ENCODE data around the gene PNPT1.

Gene PNPT1

DNA sequence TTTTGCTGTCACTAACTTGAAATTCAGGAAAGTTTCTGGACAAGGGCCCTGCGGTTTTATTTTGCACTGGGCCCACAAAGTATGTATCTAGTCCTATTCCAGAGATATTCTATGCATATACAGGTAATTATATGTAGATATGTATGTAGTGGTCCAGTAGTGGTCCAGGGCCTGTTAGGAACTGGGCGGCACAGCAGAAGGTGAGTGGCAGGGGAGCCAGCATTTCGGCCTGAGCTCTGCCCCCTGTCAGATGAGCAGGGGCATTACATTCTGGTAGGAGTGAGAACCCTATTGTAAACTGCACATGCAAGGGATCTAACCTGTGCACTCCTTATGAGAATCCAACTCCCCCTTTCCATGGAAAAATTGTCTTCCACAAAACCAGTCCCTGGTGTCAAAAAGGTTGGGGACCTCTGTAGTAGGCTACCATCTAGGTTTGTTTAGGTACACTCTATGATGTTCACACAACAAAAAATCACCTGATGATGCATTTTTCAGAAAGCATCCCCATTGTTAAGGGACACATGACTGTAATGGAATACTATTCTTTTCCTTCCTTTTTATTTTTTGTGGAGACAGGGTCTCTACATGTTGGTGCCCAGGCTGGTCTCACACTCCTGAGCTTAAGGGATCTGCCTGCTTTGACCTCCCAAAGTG, 73.4 kb downstream of the PNPT1 start:
- peak; percentile 40 to 57 for DNase-seq
- TF ChIP-seq GATA1 (IDR thresholded peaks at IDR 0.05; ENCODE audit: low read depth, low read length) (no peak), POLR2A (IDR thresholded peaks at IDR 0.05; ENCODE audit: low read length) (no peak)

DNA sequence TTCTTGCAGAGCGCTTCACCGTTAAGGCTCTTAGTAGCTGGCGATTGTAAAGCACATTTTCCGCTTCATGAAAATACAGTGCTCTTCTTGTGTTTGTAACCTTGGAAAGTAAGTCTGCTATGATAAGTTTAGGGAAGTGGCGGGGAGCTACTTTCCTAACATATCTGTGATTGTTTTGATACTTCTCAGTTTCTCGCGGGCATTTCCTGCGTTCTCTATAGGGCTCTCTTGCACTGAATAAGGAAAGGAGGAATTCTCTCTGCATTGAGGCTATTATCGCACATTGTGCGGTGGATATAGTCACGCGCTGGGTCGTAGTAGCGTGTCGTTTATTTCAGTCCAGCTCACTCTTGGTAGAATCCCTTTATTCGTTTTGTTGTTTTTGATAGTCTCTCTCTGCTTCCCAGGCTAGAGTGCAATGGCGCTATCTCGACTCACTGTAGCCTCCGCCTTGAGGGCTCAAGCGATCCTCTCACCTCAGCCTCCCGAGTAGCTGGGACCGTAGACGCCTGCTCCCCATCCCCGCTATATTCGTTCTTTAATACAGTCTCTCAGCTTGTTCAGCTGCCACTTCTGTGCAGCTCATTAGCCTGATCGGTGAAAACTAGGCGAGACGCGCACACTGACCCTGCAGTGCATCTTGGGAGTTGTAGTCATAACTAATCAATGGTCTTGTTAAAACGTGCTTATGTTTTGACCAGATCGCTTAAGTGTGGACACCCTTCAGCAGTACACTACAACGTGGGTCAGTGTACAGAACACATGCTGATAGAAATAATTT, 75.2 kb downstream of the PNPT1 start:
- no peak for TF ChIP-seq POLR2A (IDR thresholded peaks at IDR 0.05; ENCODE audit: low read length)
- no peak for TF ChIP-seq GATA1 (IDR thresholded peaks at IDR 0.05; ENCODE audit: low read depth, low read length)

DNA sequence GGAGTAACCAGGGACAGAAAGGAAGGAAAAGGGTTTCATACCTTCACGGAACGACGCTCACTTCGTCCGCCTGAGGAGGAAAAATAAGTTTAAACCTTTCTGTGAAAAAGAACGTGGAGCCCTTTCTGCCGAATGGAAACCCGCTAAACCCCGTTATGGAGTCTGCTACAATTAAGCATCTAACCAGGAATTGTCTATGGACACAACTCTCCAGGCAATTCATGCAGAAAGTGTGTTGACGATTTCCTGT, 75.7 kb downstream of the PNPT1 start:
- peak in 1 of 2 experiments; percentile 83 for DNase-seq
- peak; percentile 74 for TF ChIP-seq POLR2A (IDR thresholded peaks at IDR 0.05; ENCODE audit: low read length)
- TF ChIP-seq GATA1 (IDR thresholded peaks at IDR 0.05; ENCODE audit: low read depth, low read length): no peak

More for the DNA sequence above, 75.2 kb downstream of the PNPT1 start:
- DNase-seq: peak; percentile 80 to 81

DNA sequence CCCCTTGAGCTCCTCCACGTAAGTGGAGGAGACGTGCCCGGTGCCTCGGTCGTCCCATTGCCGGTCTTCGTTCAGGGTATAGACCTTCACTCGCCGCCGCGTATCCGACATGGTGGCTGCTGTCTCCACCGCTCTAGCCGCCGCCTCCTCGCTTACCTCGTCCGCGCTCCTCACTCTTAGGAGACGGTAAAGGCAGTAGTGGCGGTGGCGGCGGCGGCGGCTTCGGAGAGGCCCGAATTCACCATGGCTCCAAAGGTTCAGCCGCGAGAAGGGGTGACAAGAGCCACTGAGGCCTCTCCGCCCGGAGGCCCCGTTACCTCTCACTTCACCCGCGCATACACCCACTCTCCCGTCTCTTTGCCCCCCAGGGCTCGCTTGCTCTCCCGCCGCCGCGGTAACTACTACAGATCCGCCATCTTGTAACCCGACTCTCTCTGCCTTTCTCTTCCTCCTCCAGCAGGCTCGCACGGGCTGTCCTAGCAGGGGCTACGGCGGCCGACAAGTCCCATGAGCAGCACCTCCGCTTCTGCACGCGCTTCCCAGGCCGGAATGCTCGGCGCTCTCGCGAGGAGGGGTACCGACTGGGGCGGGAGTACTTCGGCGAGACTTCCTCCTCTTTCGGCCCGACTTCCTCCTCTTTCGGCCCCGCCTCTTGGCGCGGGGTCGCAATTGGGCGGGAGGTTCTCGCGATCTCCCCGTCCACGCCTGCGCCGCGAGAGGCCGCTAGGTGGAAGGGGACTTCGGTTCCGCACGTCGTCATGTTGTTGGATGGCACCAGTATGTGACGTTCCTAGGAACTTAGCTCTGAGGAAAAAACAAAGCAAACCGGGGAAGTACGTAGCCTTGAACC, 76.2 kb downstream of the PNPT1 start, which contains the start of gene PPP4R3B:
PPP4R3B (minus strand) TSS at position 448 of the 850 bp plus-strand sequence; CDS start at position 111, 337 bp downstream.
- peak; percentile 97 for TF ChIP-seq POLR2A (IDR thresholded peaks at IDR 0.05; ENCODE audit: low read length)
- no peak for TF ChIP-seq GATA1 (IDR thresholded peaks at IDR 0.05; ENCODE audit: low read depth, low read length)
- DNase-seq: peak; percentile 99 to 100

DNA sequence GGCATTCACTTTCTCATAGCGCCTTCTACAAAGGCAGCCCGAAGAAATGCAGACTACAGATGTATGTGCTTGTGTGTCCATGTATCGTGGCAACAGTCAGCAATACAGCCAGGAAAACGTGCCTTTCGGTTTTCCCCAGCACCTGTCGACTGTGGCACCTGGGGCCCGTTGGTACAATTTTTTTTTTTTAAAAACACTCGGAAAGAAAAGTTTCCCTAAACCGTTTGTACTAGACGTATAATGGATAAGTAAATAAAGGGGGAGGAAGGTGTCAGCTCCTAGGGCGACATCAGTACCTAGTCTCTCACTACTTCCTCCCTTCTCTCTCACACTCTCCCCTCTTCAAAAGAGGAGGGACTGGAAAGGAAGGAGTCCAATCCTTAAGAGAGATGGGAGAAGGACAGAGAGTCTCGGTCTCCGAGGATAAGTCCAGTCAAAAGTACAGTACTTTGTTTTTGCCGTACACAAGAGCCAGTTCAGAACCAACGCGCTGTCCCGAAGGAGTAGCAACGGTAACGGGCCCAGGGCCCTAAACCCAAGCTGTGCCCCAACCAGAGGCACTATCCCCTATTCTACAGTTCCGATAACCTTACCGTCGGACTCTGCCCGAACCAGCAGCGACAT, 77.0 kb downstream of the PNPT1 start:
- peak; percentile 77 to 82 for DNase-seq
- TF ChIP-seq POLR2A (IDR thresholded peaks at IDR 0.05; ENCODE audit: low read length): no peak
- no peak for TF ChIP-seq GATA1 (IDR thresholded peaks at IDR 0.05; ENCODE audit: low read depth, low read length)

DNA sequence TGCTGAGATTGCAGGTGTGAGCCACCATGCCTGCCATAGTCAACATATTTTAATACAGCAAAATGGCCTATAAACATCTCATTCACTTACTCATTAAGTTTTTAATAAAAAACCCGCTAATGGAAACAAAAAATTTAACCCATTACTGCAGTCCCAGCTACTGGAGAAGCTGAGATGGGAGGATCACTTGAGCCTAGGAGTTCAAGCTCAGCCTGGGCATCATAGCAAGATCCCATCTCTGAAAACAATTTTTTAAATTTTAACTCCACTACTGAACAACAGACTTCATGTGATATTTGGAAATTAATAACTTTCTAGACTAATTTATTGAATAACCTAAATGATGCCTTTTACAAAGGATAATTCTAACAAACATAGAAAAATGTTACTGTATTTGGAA, 81.6 kb downstream of the PNPT1 start:
- no peak for DNase-seq
- TF ChIP-seq GATA1 (IDR thresholded peaks at IDR 0.05; ENCODE audit: low read depth, low read length) (no peak), POLR2A (IDR thresholded peaks at IDR 0.05; ENCODE audit: low read length) (no peak)

DNA sequence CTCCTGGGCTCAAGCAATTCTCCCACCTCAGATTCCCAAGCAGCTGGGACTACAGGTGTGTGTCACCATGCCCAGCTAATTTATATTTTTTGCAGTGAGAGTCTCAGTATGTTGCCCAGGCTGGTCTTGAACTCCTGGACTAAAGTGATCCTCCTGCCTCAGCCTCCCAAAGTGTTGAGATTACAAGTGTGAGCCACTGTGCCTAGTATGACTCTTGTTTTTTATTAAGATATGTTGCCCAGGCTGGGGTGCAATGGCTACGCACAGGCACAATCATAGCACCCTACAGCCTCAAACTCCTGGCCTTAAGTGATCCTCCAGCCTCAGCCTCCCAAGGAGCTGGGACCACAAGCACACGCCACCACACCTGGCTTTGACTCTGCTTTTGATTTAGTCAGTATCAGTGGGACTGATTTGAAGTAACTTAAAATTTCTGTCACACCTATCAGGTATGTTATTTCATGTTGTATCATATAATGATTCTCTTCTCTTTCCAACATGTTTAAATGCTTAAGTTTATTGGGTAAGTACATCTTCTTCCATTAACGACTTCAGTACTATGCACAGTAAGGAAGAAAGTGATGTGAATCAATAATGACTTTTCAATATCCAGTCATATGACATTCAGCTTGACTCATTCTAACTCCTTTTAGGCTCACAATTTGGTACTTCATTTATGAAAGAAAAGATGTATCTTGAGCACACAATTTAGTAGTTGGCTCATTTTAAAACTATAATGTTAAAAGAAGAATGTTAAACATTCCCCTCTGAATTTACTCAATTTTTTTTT, 82.5 kb downstream of the PNPT1 start:
- DNase-seq: no peak
- TF ChIP-seq GATA1 (IDR thresholded peaks at IDR 0.05; ENCODE audit: low read depth, low read length) (no peak), POLR2A (IDR thresholded peaks at IDR 0.05; ENCODE audit: low read length) (no peak)

DNA sequence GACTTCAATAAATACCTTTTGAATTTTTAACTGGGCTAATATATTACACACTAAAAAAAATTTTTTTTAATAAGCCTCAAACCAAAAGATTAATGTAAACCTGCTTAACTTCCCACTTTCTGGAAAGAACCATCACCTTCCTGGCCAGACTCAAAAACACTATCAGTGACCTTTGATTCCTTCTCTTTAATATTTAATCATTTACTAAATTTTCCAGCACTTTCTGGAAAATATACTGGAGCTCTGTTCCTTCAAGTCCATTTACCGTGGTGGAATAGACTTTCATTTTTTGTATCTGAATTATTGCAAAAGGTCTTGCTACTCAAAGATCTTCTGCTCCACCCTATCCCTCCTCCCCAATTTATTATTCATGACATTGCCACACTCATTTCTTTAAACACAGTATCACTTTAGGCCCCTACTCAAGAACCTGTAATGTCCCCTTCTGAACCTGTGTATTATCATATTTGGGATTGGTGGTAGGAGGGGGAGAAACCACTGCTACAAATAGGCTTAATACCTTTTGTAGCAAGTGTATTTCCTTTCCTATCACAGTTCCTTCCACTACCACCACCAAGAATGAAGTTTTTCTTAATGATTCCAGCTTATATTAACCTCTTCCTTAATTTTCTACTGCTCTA, 83.6 kb downstream of the PNPT1 start:
- DNase-seq: no peak

DNA sequence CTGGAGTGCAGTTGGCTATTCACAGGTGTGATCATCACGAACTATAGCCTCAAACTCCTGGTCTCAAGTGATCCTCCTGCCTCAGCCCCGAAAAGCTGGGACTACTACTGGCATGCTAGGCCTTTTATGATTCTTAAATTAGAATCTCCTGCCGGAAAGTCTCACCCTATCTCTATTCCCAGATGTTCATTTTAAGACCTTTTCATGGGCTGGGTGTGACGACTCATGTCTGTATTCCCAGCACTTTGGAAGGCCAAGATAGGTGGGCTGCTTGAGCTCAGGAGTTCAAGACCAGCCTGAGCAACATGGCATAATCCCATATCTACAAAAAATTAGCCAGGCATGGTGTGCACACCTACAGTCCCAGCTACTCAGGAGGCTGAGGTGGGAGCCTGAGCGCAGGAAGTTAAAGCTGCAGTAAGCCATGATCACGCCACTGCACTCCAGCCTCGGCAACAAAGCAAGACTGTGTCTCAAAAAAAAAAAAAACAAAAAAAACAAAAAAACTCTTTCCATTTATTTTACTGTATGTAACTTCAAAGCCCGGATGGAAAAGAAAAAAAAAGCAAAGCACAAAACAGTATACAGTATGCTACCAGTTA, 84.3 kb downstream of the PNPT1 start:
- DNase-seq: no peak
- no peak for TF ChIP-seq GATA1 (IDR thresholded peaks at IDR 0.05; ENCODE audit: low read depth, low read length)
- no peak for TF ChIP-seq POLR2A (IDR thresholded peaks at IDR 0.05; ENCODE audit: low read length)

More for the DNA sequence above, 83.6 kb downstream of the PNPT1 start:
- TF ChIP-seq GATA1 (IDR thresholded peaks at IDR 0.05; ENCODE audit: low read depth, low read length) (no peak), POLR2A (IDR thresholded peaks at IDR 0.05; ENCODE audit: low read length) (no peak)

DNA sequence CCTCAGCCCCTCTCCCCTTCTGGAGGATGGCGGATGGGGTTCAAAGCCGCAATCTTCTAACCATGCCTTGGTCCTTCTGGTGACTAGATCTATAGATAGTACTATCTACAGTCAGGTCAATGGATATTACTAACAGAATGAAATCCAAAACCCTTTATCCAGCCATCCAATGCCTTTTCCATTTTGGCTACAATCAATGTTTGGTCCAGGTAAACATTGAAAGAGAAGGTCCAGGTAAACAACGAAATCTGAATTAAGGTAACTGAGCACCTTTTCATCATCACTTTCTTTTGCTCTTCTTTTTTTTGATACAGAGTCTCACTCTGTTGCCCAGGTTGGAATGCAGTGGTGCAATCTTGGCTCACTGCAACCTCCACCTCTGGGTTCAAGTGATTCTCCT, 85.9 kb downstream of the PNPT1 start:
- TF ChIP-seq GATA1 (IDR thresholded peaks at IDR 0.05; ENCODE audit: low read depth, low read length): no peak
- TF ChIP-seq POLR2A (IDR thresholded peaks at IDR 0.05; ENCODE audit: low read length): no peak
- no peak for DNase-seq

DNA sequence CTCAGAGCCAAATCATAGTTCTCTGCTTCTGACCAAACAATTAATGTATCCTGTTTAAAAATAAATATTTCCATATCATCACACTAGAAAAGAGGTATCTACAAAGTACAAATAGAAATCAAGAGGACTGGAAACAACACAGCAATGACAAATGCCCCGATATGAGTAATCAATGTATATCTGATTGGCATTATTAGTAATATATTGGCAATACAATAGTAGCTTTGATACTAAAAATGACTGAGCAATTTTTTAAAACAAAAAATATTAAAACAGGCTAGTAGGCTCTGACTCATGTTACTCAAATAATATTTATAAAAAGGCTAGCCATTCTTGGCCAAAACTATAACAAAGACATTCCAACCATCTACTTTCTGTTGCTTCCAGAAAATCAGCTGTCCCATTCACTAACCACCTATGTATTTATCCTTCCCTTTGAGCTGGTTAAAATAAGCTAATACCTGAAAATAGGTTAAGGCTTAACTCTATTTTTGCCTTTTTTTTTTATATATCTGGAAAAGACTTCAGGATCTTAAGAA, 89.5 kb downstream of the PNPT1 start:
- TF ChIP-seq GATA1 (IDR thresholded peaks at IDR 0.05; ENCODE audit: low read depth, low read length) (no peak), POLR2A (IDR thresholded peaks at IDR 0.05; ENCODE audit: low read length) (no peak)
- no peak for DNase-seq

DNA sequence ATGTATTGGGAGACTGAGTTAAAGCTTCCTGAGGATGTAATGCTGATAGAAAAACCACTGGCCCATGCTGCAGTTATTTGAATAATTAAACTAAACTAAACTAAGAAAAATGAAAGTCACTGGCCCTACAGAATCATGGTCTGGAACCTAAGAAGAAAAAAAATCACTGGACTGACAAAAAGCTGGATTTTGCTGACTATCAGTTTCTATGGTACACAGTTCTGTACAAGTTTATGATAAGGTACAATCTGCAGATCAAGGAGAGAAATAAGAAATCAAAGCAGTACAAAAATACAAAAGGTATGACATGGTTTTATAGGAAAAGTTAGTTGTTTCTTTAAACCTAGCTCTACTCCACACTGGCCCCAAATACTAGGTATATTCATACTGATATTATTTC, 91.8 kb downstream of the PNPT1 start:
- DNase-seq: no peak
- TF ChIP-seq POLR2A (IDR thresholded peaks at IDR 0.05; ENCODE audit: low read length): no peak
- TF ChIP-seq GATA1 (IDR thresholded peaks at IDR 0.05; ENCODE audit: low read depth, low read length): no peak

Data from erythroblast (primary cell).